HG03280 (cell line): ENCODE data around the gene GPR35.
"Not testable (repeated sequence)": the region's sequence is repeated elsewhere in the genome, so short reads cannot be mapped to it uniquely, and the experiment has no call there.

Experiments
- ATAC-seq: cut with Tn5 transposase; IDR thresholded peaks from one replicate; pipeline ENCODE4 v1.9.1; 2021; ENCODE audit warnings: mild to moderate bottlenecking, moderate library complexity; ENCODE audit not compliant: unreplicated experiment

The GPR35 gene

GRCh38 chr2:240602266-240603050, 22.8 kb upstream of the GPR35 start:
- no peak for ATAC-seq

GRCh38 chr2:240603081-240603835, 22.0 kb upstream of the GPR35 start:
- ATAC-seq: no peak

DNA sequence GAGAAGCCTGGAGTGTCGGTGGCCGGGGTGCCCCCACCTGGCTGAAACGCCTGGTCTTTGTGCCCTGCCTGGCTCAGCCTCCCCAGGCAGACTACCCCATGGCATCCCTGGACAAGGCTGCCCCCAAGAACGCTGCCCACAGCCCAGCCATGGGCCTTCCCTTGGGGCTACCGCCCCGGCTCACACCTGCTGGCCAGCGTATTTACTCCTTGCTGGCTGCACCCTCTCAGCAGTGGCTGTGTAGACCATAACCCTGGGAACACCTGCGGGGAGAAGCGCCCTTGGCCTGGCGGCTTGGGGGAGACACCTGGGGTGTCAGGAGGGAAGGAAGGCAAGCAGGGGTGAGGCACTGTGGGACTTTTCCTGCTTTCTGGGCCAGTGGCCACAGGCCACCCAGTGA, 21.4 kb upstream of the GPR35 start:
- no peak for ATAC-seq

GRCh38 chr2:240604291-240604938, 20.9 kb upstream of the GPR35 start:
- ATAC-seq: no peak

GRCh38 chr2:240604939-240605716, 20.2 kb upstream of the GPR35 start:
- no peak for ATAC-seq

DNA sequence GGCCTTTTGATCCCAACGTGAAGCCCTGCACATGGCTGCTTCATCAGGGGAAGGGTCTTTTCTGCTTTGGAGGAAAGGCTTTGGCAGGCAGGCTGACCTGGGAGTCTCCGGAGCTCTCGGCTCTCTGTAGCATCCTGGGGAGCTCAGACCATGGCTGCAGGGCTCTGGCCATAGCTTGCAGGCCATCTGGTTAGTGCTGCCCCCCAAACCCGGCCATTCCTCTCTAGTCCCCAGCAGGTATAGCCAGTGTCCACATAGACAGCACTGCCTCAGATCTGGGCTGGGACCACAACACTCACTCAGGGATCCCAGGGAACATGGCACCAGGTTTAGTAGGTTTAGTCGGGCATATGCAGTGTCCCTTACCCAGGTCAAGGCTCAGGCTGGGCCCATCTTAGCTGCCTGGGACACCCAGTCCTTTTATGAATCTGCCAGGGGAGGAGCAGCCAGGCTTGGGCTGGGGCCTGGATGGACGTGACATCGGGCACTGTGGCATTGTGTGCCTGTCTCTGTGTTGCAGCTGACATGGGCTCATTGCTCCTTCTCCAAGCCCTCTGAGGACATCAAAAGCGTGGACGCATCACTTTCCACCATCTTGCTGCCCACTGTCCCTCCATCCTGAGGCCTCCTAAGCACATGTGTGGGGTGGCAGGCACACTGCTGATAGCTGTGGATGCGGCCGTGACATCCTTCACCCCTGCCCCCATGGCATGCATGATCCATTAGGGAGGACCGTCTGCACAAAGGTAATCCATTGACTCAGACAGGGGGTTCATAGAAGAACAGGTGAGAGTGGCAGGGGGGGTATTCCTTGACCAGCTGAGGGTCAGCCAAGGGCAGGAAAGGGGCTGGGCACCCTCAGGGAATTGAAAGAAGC, 19.2 kb upstream of the GPR35 start:
- ATAC-seq: no peak

GRCh38 chr2:240611601-240612210, 13.6 kb upstream of the GPR35 start:
- no peak for ATAC-seq

DNA sequence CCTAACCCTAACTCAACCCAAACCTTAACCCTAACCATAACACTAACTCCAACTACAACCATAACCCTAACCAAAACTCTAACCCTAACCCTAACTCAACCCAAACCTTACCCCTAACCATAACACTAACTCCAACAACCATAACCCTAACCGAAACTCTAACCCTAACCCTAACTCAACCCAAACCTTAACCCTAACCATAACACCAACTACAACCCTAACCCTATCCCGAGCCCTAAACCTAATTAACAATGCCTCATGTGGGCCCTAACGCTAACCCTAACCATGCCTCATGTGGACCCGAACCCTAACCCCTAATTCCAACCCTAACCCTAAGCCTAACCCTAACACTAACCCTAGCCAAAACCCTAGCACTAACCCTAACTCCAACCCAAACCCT, 11.5 kb upstream of the GPR35 start:
- ATAC-seq: no peak

DNA sequence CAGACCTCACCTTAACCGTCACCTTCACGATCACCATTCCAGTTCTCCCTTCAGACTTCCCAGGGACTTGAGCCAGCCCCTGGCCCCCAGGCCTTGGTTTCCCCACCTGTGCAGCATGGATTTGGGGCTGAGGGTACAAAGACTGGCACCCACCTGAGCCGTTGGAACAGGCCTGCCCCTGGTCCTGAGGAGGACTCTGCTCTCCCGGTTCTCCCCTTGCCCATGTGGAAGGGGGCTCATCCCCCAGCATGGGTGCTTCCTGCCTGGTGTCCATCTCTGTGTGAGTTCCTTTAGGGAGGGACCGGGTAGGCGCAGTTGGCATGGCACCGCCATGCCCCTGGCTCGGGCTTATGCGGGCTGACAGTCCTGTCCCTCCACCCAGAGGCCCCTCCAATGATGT, 10.9 kb upstream of the GPR35 start:
- ATAC-seq: no peak

DNA sequence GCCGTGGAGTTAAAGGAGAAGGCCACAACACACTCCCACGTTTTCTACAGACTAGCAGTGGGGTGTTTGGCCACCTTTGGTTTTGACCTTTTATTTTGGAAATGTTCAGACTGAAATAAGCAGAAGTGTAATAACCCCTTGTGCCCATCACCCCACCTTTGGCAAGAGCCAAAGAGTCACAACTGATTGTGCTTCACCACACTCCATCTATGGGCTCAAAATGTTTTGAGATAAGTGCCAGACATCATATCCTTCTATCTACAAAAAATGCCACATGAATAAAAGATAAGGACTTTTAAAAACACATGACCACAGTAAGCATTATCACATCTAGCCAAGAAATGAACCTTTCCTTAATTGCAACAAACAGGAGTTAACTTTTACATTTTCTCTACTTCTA, 9.9 kb upstream of the GPR35 start:
- no peak for ATAC-seq

GRCh38 chr2:240615820-240616547, 9.3 kb upstream of the GPR35 start:
- ATAC-seq: no peak

DNA sequence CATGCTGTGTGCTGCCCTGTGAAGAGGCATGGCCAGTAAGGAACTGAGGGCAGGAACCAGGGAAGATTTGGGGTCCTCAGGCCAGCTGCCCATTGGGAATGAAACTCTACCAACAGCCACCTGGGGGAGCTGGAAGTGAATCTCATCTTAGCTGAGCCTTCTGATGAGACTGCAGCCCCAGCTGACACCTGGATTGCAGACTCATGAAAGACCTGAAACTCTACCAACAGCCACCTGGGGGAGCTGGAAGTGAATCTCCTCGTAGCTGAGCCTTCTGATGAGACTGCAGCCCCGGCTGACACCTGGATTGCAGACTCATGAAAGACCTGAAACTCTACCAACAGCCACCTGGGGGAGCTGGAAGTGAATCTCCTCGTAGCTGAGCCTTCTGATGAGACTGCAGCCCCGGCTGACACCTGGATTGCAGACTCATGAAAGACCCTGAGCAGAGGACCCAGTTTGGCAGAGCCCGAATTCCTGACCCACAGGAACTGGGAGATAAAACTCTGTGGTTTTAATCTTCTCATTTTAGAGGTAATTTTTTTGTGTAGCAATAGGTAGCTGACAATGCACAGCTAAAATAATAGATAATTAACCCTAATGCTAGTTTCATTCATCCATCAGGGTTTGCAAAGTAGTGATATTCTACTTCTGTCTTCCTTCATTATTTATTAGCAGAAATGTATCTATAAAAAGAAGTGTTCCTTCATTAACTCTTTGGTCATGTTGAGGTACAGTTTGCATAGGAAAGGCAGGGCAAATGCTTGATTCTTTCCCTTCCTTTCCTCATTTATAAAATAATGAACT, 8.2 kb upstream of the GPR35 start:
- ATAC-seq: not testable (repeated sequence)

DNA sequence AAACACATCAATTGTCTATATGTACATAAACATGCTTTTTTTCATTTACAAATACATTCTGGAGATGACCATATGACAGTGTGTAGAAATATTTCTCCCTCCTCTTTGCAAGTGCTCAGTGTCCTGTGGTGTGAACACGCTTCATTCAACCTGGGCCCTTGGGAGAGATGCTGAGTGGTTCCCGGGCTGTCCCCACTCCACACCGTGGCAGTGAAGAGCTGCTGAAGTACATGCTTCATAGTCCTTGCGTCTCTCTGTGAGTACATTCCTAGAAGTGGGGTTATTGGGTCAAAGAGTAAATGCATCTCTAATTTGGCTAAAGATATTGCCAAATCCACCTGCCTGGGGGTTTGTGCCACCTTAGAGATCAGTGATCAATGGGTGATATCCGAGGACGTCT, 6.5 kb upstream of the GPR35 start:
- ATAC-seq: no peak

DNA sequence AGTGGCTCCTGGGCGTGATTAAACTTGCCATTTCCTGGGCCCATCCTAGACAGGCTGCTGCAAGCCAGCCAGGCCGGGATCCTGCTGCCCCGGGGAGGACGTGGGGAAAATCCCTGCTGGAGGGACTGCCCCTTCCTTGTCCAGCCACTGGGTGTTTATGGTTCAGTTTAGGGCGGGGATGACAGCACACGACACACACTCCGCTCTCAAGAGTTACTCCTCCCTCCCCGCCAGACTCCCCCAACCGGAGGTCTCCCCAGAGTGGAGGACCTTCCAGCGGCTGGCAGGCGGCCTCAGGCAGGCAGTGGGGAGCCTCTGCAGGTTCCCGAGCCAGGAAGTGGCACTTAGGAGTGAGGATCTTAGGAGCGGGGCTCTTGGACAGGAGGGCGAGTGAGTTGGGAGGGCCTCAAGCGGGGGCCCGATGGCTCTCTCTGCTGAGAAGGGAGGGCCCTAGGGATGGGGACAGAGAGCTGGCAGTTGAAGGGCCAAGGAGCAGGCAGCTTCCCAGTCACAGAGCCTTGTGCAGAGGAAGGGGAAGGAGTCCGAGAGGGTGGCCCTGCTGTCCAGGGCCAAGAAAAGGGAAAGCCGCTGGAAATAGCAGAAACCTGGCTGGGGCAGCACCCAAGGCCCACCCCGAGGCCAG, 5.7 kb upstream of the GPR35 start:
- no peak for ATAC-seq

DNA sequence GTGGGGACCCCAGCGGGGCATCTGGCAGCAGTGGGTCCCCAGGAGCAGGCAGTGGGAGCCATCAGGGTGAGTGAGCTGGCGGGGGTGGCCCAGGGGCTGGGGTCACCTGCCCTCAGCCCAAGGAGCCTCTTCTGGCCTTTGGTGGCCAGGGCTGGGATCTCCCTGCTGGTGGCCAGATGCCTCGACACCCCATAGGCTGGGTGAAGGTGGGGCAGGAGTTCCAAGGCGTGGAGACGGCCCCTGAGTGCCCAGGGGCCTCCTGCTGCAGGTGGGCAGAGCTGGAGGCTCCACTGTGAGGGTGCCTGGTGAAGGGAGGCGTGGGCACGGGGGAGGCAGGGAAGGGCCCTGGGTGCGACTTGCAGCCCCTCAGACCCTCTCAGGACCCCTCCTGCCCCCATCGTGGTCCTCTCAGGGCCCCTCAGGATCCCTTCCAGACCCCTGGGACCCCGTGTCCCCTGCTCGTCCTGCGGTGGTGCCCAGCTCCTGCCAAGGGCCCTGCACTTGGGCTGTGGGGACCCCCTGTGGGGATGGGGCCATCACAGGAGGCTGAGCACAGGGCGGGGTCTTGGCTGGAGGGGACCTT, 5.0 kb upstream of the GPR35 start:
- no peak for ATAC-seq

DNA sequence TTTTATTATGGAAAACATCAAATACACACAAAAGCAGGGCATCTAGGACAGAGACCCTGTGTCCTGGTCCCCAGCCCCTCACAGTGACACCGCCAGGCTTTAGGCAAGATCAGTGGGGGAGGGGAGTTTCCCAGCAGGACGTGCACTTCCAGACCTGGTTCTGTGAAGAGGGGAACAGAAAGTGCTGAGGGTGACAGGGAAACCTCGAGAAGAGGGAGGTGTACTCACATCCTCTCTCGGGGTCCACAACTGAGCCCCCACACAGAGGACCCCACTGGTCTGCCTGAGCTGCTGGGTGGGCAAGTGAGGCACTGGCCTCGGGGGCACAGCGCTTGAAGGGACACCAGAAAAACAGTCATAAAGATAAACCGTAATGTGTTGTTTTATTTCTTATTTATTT, 4.4 kb upstream of the GPR35 start:
- ATAC-seq: no peak

DNA sequence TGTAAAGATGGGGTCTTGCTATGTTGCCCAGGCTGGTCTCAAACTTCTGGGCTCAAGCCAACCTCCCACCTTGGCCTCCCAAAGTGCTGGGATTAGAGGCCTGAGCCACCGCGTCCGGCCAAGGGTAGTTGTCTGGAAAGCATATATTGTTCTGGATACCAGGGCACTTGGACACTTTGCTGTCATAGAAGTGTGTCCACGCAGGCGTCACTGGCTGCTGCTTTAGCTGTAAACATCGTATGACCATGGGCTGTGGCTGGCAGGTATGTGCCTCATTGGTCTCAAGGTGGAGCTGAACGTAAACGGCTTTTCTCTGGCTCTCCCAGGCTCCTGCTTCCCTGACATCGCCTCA, 3.2 kb upstream of the GPR35 start:
- ATAC-seq: no peak
